ENCODE measurements around the gene CDK5RAP3.
A peak's percentile ranks its signal among the peaks of the same experiment; 100 is the strongest.

The CDK5RAP3 gene, protein sequence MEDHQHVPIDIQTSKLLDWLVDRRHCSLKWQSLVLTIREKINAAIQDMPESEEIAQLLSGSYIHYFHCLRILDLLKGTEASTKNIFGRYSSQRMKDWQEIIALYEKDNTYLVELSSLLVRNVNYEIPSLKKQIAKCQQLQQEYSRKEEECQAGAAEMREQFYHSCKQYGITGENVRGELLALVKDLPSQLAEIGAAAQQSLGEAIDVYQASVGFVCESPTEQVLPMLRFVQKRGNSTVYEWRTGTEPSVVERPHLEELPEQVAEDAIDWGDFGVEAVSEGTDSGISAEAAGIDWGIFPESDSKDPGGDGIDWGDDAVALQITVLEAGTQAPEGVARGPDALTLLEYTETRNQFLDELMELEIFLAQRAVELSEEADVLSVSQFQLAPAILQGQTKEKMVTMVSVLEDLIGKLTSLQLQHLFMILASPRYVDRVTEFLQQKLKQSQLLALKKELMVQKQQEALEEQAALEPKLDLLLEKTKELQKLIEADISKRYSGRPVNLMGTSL

DNA sequence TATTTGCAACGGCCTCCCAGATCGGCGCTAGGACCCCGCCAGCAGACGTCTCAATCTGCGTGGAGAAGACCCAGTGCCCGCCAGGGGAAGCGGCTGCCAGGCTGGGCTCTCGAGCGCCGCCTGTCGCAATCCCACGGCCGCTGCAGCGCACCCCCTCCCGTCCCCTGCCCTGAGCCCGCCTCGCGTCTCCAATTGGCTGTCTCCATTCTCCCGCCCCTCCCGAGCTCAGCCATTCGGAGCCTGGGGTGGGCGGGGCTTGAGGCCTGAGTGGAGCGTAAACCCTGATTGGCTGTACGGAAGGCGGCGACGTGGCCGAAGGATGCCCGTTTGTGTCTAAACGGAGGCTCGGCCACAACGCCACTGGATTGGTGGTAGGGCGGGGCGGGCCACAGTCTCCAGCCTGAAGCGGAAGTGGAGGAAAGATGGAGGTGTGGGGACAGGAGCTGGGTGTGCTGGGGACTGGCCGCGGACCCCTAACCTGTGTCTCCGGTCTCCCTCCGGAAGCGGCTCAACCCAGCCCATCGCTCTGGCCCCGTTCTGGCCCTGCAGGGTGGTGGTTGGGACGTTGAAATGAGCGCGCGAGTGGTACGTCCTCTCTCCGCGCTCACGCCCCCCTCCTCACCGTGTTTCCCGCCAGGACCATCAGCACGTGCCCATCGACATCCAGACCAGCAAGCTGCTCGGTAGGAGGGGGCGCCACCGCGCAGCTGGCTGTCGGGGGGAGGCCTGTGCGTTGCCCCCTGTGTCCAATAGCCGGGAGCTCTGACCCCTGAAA, at the start of gene CDK5RAP3:
TSS of gene CDK5RAP3 (plus strand) at position 389 of the 775 bp plus-strand sequence. CDS start at position 423, 34 bp downstream.
- H3K4me3 ChIP-seq (ENCODE audit: low read depth, low read length), result peak within 1 kb of the TSS; percentile 95
- DNase-seq (ENCODE audit: low read depth), result peak; percentile 100
- TF ChIP-seq, protein P1, sequence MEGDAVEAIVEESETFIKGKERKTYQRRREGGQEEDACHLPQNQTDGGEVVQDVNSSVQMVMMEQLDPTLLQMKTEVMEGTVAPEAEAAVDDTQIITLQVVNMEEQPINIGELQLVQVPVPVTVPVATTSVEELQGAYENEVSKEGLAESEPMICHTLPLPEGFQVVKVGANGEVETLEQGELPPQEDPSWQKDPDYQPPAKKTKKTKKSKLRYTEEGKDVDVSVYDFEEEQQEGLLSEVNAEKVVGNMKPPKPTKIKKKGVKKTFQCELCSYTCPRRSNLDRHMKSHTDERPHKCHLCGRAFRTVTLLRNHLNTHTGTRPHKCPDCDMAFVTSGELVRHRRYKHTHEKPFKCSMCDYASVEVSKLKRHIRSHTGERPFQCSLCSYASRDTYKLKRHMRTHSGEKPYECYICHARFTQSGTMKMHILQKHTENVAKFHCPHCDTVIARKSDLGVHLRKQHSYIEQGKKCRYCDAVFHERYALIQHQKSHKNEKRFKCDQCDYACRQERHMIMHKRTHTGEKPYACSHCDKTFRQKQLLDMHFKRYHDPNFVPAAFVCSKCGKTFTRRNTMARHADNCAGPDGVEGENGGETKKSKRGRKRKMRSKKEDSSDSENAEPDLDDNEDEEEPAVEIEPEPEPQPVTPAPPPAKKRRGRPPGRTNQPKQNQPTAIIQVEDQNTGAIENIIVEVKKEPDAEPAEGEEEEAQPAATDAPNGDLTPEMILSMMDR (conservative IDR thresholded peaks at IDR 0.05; ENCODE audit: low read depth, low read length), result peak; percentile 83

DNA sequence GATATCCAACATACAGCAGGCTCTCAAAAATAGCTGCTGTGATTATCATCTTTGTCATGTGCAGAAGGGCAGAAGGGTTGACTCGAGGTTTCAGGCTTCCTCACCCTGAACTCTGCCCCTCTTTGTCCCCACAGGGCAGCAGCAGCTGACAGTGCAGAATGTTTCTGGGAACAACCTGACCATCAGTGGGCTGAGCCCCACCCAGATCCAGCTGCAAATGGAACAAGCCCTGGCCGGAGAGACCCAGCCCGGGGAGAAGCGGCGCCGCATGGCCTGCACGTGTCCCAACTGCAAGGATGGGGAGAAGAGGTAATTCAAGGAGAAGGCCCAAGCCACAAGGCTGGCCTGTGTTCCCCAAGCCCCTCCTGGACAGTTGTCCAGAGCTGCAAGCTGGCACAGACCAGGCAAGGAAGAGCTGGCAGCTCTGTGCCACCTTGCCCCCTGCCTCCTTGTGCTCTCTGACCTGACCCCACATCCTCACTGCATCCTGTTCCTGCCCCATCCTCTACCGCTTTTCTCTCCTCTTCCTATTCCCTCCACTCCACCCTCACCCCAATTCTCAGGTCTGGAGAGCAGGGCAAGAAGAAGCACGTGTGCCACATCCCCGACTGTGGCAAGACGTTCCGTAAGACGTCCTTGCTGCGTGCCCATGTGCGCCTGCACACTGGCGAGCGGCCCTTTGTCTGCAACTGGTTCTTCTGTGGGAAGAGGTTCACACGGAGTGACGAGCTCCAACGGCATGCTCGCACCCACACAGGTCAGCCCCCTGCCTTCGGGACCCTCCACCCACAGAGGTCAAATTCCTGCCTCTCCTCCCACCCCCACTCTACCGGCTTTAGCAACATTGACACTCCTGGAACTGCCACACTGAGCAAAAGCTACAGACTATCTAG, 45.9 kb upstream of the CDK5RAP3 start:
- TF ChIP-seq, protein P1 (conservative IDR thresholded peaks at IDR 0.05; ENCODE audit: low read depth, low read length), result no peak
- peak; percentile 43 for DNase-seq (ENCODE audit: low read depth)
- H3K4me3 ChIP-seq (ENCODE audit: low read depth, low read length), result no peak overlapping the region

DNA sequence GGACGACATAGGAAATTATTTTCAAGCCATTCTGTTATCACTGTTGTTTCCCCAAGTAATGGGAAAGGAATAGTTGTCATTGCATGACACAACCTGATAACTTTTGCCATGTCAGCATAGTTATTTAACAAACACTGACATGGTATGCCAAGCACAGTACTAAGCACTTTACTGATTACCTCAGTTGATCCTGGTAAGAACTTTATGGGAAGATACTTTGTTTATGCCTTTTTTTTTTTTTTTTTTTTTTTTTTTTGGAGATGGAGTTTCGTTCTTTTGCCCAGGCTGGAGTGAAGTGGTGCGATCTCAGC, 45.3 kb upstream of the CDK5RAP3 start:
- TF ChIP-seq, protein P1 (conservative IDR thresholded peaks at IDR 0.05; ENCODE audit: low read depth, low read length), result no peak
- H3K4me3 ChIP-seq (ENCODE audit: low read depth, low read length), result no peak overlapping the region
- DNase-seq (ENCODE audit: low read depth), result no peak

DNA sequence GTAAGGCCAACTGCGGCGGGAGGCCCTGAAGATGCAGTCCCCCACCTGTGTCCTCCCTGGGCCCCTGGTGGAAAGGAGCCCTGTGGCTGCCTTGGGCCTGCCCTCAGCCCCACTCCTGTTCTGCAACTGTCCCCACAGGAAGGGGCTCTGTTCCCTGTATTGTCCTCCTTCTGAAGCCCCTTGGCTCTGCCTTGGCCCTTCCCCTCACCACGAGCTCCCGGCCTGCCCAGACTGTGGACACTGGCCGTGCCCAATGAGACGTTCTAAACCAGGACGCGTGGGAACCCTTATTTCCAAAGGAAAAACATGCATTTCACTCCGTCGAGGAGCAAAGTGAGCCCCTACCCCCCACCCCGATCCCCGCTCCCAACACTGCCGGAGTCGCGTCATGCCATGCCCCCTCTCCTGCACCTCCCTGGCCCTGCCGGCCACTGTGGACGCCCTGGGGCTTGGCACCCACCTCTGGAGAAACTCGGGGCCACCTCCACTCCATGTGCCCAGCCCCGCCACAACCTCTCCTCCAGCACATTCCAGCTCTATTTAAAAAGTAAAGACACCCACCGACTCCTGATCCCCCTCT, 43.0 kb upstream of the CDK5RAP3 start:
- no peak for DNase-seq (ENCODE audit: low read depth)
- H3K4me3 ChIP-seq (ENCODE audit: low read depth, low read length), result no peak overlapping the region
- TF ChIP-seq, protein P1 (conservative IDR thresholded peaks at IDR 0.05; ENCODE audit: low read depth, low read length), result no peak

DNA sequence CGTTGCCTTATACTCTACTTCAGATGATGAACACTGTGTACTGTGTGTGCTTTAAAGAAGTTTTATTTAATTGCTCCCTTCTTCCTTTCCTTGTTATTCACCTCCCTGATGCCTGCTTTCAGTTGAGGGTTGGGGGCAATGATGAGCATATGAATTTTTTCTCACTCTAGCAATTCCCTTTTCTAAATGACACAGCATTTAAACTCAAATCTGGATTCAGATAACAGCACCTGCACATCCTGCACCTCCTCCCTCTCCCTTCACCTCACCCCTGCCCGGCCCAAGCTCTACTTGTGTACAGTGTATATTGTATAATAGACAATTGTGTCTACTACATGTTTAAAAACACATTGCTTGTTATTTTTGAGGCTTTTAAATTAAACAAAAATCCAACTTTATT, 42.5 kb upstream of the CDK5RAP3 start:
- TF ChIP-seq, protein P1 (conservative IDR thresholded peaks at IDR 0.05; ENCODE audit: low read depth, low read length), result no peak
- no peak for DNase-seq (ENCODE audit: low read depth)
- no peak overlapping the region for H3K4me3 ChIP-seq (ENCODE audit: low read depth, low read length)

Measured in choroid plexus epithelial cell (primary cell).